HEK293T (cell line): ENCODE measurements around the gene C1orf87.

Source experiments
- CTCF ChIA-PET: fragments of 350-600 bp; formaldehyde crosslinking; extraction: SDS; loops from one replicate; lab custom pipeline; 2021; ENCODE audit warnings: antibody characterized with exemption, inconsistent platforms; lab: Yijun Ruan, JAX
- POLR2A ChIA-PET: fragments of 350-600 bp; formaldehyde crosslinking; extraction: SDS; loops from one replicate; lab custom pipeline; 2020; ENCODE audit warnings: antibody characterized with exemption, inconsistent platforms; lab: Yijun Ruan, JAX
- DNase-seq: peaks from one replicate; pipeline ENCODE4 v3.0.0; 2012; ENCODE audit warnings: mixed read lengths; ENCODE audit errors: extremely low spot score
- ARNT ChIP-seq: fragments of 450-650 bp; IDR thresholded peaks from 2 replicates; pipeline ENCODE4 v1.6.1; 2017; ENCODE audit warnings: mild to moderate bottlenecking
- BHLHE40 ChIP-seq: fragments of 450-650 bp; IDR thresholded peaks from 2 replicates; pipeline ENCODE4 v1.6.1; 2016; ENCODE audit warnings: mild to moderate bottlenecking, moderate library complexity, borderline replicate concordance
- CTBP1 ChIP-seq: fragments of 450-650 bp; IDR thresholded peaks from 2 replicates; pipeline ENCODE4 v1.6.1; 2016; ENCODE audit warnings: borderline replicate concordance
- ELF4 ChIP-seq: fragments of 450-650 bp; IDR thresholded peaks from 2 replicates; pipeline ENCODE4 v1.6.1; 2017; ENCODE audit warnings: antibody characterized with exemption
- FOXA1 ChIP-seq: fragments of 450-650 bp; IDR thresholded peaks from 2 replicates; pipeline ENCODE4 v1.6.1; 2016; ENCODE audit warnings: mild to moderate bottlenecking
- FOXK2 ChIP-seq: fragments of 450-650 bp; IDR thresholded peaks from 2 replicates; pipeline ENCODE4 v1.6.1; 2016; ENCODE audit warnings: mild to moderate bottlenecking
- FOXM1 ChIP-seq: fragments of 450-650 bp; IDR thresholded peaks from 2 replicates; pipeline ENCODE4 v1.6.1; 2017; ENCODE audit warnings: mild to moderate bottlenecking, borderline replicate concordance
- HDGF ChIP-seq: fragments of 450-650 bp; IDR thresholded peaks from 2 replicates; pipeline ENCODE4 v1.6.1; 2017; ENCODE audit warnings: antibody characterized with exemption, borderline replicate concordance
- L3MBTL2 ChIP-seq: fragments of 450-650 bp; conservative IDR thresholded peaks from 2 replicates; pipeline ENCODE4 v1.6.1; 2016; ENCODE audit warnings: mild to moderate bottlenecking
- LEF1 ChIP-seq: fragments of 450-650 bp; IDR thresholded peaks from 2 replicates; pipeline ENCODE4 v1.6.1; 2017; ENCODE audit warnings: mild to moderate bottlenecking, borderline replicate concordance
- NFRKB ChIP-seq: fragments of 450-650 bp; IDR thresholded peaks from 2 replicates; pipeline ENCODE4 v1.6.1; 2016; ENCODE audit warnings: mild to moderate bottlenecking, moderate library complexity
- SP1 ChIP-seq: fragments of 450-650 bp; IDR thresholded peaks from 2 replicates; pipeline ENCODE4 v1.6.1; 2017
- SUZ12 ChIP-seq: fragments of 450-650 bp; IDR thresholded peaks from 2 replicates; pipeline ENCODE4 v1.6.1; 2016; ENCODE audit warnings: mild to moderate bottlenecking
- TARDBP ChIP-seq: fragments of 450-650 bp; IDR thresholded peaks from 2 replicates; pipeline ENCODE4 v1.6.1; 2016
- ZNF384 ChIP-seq: fragments of 450-650 bp; IDR thresholded peaks from 2 replicates; pipeline ENCODE4 v1.6.1; 2016
- TF ChIP-seq, protein P1 (sequence below): fragments of 450-650 bp; IDR thresholded peaks from 2 replicates; pipeline ENCODE4 v1.6.1; 2016

Gene C1orf87

DNA sequence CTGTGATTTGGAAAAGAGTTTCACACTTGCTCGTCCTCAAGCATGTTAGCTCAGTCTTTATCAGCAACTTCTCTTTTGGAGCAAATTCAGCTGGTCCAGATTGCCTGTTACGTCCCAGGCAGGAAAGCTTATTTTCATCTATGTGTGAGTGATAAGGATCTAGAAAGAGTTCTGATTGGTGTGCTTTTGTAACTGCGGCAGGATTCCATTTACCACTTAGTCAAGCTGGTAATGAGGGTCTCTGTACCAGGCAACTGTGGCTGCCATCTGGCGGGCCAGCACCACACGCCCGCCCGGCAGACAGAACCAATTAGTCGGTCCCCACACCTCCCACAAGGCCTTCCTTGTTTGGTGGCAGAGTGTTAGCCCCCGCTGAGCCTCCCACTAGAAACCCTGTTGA, 21.0 kb downstream of the C1orf87 start:
- ChIA-PET POLR2A (interaction anchor here (1.0 kb wide), 1 partner anchor 15 kb away, joined by 3 read pairs; no protein-coding TSS in a partner anchor), CTCF (no interaction called here)
- DNase-seq, result no peak
- TF ChIP-seq SP1, result no peak
- no peak for TF ChIP-seq BHLHE40
- TF ChIP-seq CTBP1, result no peak
- TF ChIP-seq L3MBTL2, result no peak
- no peak for TF ChIP-seq FOXA1
- TF ChIP-seq SUZ12, result no peak
- no peak for TF ChIP-seq FOXM1
- TF ChIP-seq, protein P1, sequence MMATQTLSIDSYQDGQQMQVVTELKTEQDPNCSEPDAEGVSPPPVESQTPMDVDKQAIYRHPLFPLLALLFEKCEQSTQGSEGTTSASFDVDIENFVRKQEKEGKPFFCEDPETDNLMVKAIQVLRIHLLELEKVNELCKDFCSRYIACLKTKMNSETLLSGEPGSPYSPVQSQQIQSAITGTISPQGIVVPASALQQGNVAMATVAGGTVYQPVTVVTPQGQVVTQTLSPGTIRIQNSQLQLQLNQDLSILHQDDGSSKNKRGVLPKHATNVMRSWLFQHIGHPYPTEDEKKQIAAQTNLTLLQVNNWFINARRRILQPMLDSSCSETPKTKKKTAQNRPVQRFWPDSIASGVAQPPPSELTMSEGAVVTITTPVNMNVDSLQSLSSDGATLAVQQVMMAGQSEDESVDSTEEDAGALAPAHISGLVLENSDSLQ, result no peak
- TF ChIP-seq NFRKB, result no peak
- TF ChIP-seq TARDBP, result no peak
- no peak for TF ChIP-seq ELF4
- no peak for TF ChIP-seq LEF1
- TF ChIP-seq FOXK2, result no peak
- TF ChIP-seq HDGF, result no peak

DNA sequence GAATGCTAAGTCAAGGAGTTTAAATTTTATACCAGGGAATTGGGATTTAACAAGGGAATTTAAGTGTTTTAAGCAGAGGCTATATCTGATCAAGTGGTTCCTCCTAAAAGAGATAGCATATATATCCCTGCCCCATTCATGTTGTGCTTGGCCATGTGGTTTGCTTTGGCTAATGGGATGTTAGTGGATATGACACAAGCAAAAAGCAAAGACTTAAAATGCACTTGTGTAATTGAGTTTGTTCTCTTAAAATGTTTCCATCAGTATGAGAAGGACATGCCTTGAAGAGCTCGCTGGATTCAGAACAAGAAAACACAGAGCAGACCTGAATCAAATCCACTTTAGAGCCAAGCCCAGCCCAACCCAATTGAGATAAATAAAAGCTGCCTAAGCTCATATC, 22.4 kb downstream of the C1orf87 start:
- CTCF ChIA-PET, result no interaction called here
- TF ChIP-seq SP1 (no peak), TARDBP (no peak), ELF4 (no peak), BHLHE40 (no peak), FOXA1 (no peak), FOXK2 (no peak), HDGF (no peak), LEF1 (no peak), CTBP1 (no peak), L3MBTL2 (no peak), NFRKB (no peak), SUZ12 (no peak), ZNF384 (no peak), ARNT (no peak), FOXM1 (no peak)
- TF ChIP-seq, protein P1, result no peak
- no peak for DNase-seq
- POLR2A ChIA-PET, result no interaction called here

DNA sequence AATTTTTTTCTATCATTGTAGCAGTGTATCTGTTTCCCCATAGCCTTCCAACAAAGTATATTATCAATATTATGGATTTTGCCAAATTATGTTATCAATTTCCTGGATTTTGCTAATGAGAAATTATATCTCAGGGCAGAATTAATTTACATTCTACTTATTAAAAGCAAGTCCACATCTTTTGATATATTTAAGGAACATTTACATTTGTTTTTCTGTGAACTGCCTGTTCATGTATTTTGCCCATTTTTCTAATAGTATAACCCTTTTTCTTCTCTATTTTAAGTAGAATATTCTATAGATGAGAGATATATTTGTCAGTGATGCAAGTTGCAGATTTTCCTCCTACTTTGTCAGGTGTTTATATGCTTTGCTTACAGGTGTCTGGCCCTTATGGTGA, 24.4 kb downstream of the C1orf87 start:
- TF ChIP-seq, protein P1, result no peak
- no peak for TF ChIP-seq FOXK2
- TF ChIP-seq ZNF384, result no peak
- TF ChIP-seq SUZ12, result no peak
- no peak for TF ChIP-seq BHLHE40
- TF ChIP-seq L3MBTL2, result no peak
- TF ChIP-seq CTBP1, result no peak
- no peak for TF ChIP-seq ELF4
- no peak for TF ChIP-seq LEF1
- no peak for TF ChIP-seq FOXA1
- ChIA-PET CTCF (no interaction called here), POLR2A (no interaction called here)
- no peak for DNase-seq

DNA sequence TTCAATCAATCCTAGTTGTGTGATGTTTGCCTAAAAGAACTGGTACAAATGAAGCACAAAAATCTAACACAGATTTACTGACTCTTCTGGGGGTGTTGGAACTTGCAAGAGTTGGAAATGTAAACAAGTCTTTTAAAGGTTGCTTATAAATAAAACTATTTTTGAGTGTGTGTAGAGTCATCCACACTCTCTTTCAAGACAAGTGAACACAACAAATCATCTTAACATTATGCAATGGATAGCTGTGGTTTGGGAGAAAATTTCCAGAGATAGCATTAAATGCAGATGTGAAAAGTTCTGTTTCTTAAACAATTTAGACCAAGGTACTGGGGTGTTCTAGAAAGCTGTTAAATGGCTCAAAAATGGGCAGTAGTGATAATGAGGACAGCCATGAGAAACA, 28.7 kb downstream of the C1orf87 start:
- ChIA-PET CTCF (no interaction called here), POLR2A (no interaction called here)
- no peak for DNase-seq
- TF ChIP-seq, protein P1, result no peak
- TF ChIP-seq L3MBTL2, result no peak
- TF ChIP-seq HDGF, result no peak
- no peak for TF ChIP-seq FOXM1
- no peak for TF ChIP-seq ZNF384
- no peak for TF ChIP-seq ARNT
- no peak for TF ChIP-seq TARDBP
- no peak for TF ChIP-seq SP1
- no peak for TF ChIP-seq FOXK2
- no peak for TF ChIP-seq NFRKB
- TF ChIP-seq SUZ12, result no peak
- TF ChIP-seq CTBP1, result no peak
- TF ChIP-seq LEF1, result no peak
- TF ChIP-seq BHLHE40, result no peak
- no peak for TF ChIP-seq FOXA1
- no peak for TF ChIP-seq ELF4

DNA sequence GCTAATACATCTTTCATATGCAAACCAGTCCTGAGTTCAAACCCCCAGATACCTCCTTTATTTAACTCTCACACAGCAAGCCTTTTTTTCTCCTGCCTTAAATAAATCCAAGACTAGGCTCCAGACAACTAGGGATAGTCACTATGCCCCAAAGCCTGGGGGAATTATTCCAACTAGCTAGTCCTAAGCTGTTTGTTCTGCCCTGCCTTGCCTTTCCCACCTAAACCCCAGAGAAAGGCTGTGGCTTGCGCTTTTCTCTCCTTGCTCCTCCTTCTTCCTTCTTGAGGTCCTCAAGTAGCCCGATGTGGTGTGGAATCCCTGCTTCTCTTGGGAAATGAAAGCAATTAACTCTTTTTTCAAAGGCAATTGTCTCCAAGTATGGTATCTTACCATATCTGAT, 31.8 kb downstream of the C1orf87 start:
- TF ChIP-seq BHLHE40, result no peak
- TF ChIP-seq FOXA1, result no peak
- TF ChIP-seq HDGF, result no peak
- no peak for TF ChIP-seq ELF4
- TF ChIP-seq TARDBP, result no peak
- TF ChIP-seq SUZ12, result no peak
- TF ChIP-seq NFRKB, result no peak
- CTCF ChIA-PET, result no interaction called here

DNA sequence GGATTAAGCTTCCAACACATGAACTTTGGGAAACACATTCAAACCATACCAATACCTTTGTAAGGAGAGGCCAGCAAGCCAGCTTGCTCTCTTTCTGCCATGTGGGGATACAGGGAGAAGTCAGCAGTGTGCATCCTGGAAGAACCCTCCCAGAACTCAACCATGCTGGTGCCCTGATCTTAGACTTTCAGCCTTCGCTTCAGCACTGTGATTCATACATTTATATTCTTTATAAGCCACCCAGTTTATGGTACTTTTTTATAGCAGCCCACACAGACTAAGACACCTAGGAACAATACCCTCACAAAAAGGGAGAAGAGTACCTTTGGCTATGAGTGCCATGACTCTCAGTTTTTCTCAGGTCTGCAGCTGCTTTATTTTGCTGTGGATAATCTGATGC, 35.9 kb downstream of the C1orf87 start:
- ChIA-PET CTCF (no interaction called here), POLR2A (no interaction called here)
- TF ChIP-seq ELF4, result no peak
- no peak for TF ChIP-seq FOXA1
- TF ChIP-seq CTBP1, result no peak
- TF ChIP-seq TARDBP, result no peak
- TF ChIP-seq ARNT, result no peak
- TF ChIP-seq NFRKB, result no peak
- TF ChIP-seq HDGF, result no peak
- no peak for DNase-seq

More for the DNA sequence above, 31.8 kb downstream of the C1orf87 start:
- POLR2A ChIA-PET, result no interaction called here
- no peak for DNase-seq
